ENCODE data around the gene PPM1M.

Gene PPM1M

GRCh38 chr3:52215351-52215750 lies 30.2 kb upstream of the PPM1M start:
- no peak for DNase-seq (ENCODE audit: low read depth in 2 of 2)

- DNase-seq (ENCODE audit: low read depth in 2 of 2) = peak in 1 of 2 donors; percentile 45
Observed at GRCh38 chr3:52216585-52217408, 28.8 kb upstream of the PPM1M start.

- no peak for DNase-seq (ENCODE audit: low read depth in 2 of 2)
Observed at GRCh38 chr3:52217409-52217805, 28.2 kb upstream of the PPM1M start.

GRCh38 chr3:52218026-52218425 lies 27.5 kb upstream of the PPM1M start:
- DNase-seq (ENCODE audit: low read depth in 2 of 2) = no peak

GRCh38 chr3:52218454-52218853 lies 27.1 kb upstream of the PPM1M start:
- no peak for DNase-seq (ENCODE audit: low read depth in 2 of 2)

GRCh38 chr3:52218937-52219650 lies 26.5 kb upstream of the PPM1M start:
- DNase-seq (ENCODE audit: low read depth in 2 of 2) = no peak

GRCh38 chr3:52220380-52221026 lies 25.1 kb upstream of the PPM1M start:
- peak; percentile 74 to 76 for DNase-seq (ENCODE audit: low read depth in 2 of 2)

GRCh38 chr3:52221141-52221562 lies 24.4 kb upstream of the PPM1M start:
- no peak for DNase-seq (ENCODE audit: low read depth in 2 of 2)

GRCh38 chr3:52221563-52222318 lies 23.8 kb upstream of the PPM1M start:
- no peak for DNase-seq (ENCODE audit: low read depth in 2 of 2)

- DNase-seq (ENCODE audit: low read depth in 2 of 2) = no peak
Observed at GRCh38 chr3:52222319-52223221, 23.0 kb upstream of the PPM1M start.

GRCh38 chr3:52223449-52224408 lies 21.8 kb upstream of the PPM1M start:
- DNase-seq (ENCODE audit: low read depth in 2 of 2) = no peak

GRCh38 chr3:52225452-52226228 lies 19.9 kb upstream of the PPM1M start, which contains the start of gene TLR9:
Gene TLR9 (minus strand): TSS chr3:52225645. CDS start chr3:52225529, 116 bp downstream.
- no peak for DNase-seq (ENCODE audit: low read depth in 2 of 2)

GRCh38 chr3:52226229-52226817 lies 19.2 kb upstream of the PPM1M start:
- DNase-seq (ENCODE audit: low read depth in 2 of 2) = no peak

GRCh38 chr3:52227117-52227516 lies 18.4 kb upstream of the PPM1M start:
- no peak for DNase-seq (ENCODE audit: low read depth in 2 of 2)

- DNase-seq (ENCODE audit: low read depth in 2 of 2) = no peak
Observed at GRCh38 chr3:52227766-52228165, 17.8 kb upstream of the PPM1M start.

GRCh38 chr3:52228266-52228665 lies 17.3 kb upstream of the PPM1M start:
- DNase-seq (ENCODE audit: low read depth in 2 of 2) = no peak

GRCh38 chr3:52228751-52229291 lies 16.7 kb upstream of the PPM1M start:
- DNase-seq (ENCODE audit: low read depth in 2 of 2) = no peak

- no peak for DNase-seq (ENCODE audit: low read depth in 2 of 2)
Observed at GRCh38 chr3:52229656-52230055, 15.9 kb upstream of the PPM1M start.

Measured in activated CD8-positive, alpha-beta memory T cell treated with anti-CD3 and anti-CD28 coated beads for 4 hours (primary cell).